HG02981 (cell line): Measurements from ENCODE around the gene GMDS.

Source experiments
- ATAC-seq: cut with Tn5 transposase; IDR thresholded peaks from one replicate; pipeline ENCODE4 v1.9.1; 2021; ENCODE audit warnings: mild to moderate bottlenecking, moderate library complexity; ENCODE audit not compliant: unreplicated experiment

GMDS gene

GRCh38 chr6:1584996-1585668 is 660.3 kb downstream of the GMDS start:
- no peak for ATAC-seq

DNA sequence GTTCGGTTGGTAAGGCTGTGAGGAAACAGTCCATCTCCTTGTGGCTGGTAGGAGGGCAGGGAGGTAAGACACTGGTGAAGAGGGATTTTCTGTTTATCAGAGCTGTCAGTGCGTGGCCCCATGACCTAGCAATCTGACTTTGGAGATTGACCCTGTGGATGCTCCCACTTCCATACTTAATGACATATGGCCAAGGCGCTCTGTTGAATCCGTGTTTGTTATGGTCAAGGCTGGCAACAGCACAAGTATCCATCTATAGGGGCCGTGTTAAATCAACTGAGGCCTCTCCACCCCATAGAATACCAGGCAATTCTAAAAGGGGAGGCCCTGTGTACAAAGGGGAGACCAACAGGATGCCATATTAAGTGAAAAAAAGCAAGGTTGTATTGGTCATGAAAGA is 661.3 kb downstream of the GMDS start:
- ATAC-seq = no peak

DNA sequence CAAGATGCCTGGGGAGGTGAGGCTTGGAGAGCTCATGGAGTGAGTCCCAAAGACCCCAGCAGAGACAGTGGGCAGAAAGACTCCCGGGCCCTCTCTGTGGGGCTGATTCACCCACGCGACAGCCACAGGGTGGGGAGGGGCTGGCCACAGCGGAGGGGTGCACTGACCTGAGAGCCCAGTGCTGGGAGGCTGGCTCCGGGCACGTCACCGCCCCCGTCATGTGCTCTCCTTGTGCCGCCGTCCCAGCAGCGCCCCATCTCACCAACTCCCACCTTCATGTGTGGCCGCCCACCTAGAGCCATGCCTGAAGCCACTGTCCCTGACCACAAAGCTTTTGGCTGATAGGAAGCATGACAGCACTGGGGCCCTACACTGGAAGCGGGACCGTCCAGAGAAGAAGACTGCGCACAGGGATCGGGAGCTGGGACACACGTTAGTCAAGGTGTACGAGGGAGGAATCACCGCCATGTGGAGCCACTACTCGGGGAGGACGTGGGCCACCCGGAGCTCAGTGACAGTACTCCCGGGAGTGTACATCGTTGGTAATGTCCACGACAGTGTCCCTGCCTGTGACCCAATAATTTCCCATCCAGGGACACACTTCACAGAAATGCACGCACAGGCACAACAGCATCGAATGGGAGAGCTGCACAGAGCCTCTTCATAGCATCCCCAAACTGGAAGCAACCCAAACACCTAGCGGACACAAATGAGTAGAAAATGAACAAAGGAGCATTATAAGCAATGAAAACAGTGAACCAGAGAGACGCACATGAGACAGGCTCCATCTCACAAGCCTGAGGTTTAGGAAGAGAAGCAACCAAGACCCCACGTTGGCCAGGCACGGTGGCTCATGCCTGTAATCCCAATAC is 664.0 kb downstream of the GMDS start:
- no peak for ATAC-seq

DNA sequence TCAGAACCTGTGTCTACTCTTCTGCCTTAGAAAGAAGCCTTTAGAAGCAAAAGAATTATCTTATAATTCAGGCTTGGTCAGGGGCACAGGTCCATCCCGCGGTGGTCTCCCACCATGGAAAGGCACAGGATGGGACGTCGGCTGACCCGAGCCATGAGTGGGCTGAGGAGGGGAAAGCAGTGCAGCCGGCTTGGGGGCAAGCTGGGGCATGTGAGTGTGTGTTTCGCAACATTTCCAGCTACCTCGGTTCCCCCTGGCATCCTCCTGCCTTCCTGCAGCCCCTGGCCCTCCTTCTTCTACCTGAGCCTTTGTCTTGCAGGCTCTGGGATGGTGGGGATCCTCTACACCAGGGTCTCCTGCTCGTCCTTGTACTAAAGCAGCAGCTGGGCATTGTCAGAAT is 664.8 kb downstream of the GMDS start:
- ATAC-seq = no peak

DNA sequence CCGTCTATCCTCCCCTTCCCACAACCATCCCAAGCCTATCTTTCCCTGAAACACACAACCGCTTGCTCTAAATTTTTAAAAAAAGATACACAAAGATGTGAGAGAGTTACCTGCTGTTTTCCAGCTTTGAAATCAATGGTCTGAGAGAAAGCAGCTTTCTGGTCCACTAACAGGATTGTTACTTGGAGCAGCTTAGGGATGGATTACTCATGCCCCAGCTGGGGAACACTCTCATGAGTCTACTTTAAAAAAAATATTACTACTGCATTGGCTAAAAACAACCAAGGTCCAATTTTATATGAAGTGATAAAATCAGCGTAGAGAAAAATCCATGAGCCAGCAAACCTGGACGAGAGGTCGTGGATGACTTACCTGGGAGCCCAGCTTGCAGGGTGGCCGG is 665.3 kb downstream of the GMDS start:
- no peak for ATAC-seq

DNA sequence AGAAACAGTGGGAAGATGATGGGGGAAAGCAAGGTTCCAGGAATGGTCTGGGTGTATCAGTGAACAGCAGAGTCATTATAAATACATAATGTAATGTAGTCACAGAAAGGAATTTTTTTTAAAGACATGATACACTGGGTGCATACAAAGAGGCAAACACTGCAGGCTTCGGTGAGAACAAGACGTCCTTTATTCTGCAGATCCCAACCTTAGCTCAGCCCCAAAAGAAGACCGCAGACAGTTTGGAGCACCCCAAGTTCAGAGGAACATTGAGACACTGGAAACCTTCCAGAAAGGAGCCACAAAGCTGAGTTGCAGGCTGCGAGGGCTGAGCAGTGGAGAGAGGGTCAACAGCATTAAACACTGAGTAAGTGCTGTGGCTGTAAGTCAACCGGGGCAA is 666.3 kb downstream of the GMDS start:
- no peak for ATAC-seq

GRCh38 chr6:1577896-1578745 is 667.3 kb downstream of the GMDS start:
- peak; percentile 54 for ATAC-seq

GRCh38 chr6:1577146-1577680 is 668.2 kb downstream of the GMDS start:
- no peak for ATAC-seq

DNA sequence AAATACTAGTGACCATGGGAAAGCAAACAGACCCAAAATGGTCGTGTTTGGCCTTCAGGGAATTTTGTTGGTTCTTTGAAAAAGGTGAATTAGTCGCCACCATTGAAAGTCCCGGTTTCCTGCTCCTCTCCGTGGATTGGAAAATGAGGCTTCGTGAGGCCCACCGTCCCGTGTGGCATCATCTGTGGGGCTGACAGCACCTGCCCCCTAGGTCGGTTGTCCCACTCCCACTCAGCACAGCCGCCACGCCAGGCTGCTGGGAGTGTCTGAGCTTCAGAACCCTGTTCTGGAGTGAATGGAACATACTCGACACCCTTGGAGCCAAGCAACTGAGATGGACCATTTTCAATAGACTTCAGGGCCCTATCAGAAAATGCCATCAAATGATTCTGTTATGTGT is 668.7 kb downstream of the GMDS start:
- ATAC-seq = no peak

- ATAC-seq = no peak
These were observed 669.2 kb downstream of the GMDS start for GRCh38 chr6:1576166-1576565.

- ATAC-seq = no peak
These were observed 670.0 kb downstream of the GMDS start for GRCh38 chr6:1575210-1576041.

DNA sequence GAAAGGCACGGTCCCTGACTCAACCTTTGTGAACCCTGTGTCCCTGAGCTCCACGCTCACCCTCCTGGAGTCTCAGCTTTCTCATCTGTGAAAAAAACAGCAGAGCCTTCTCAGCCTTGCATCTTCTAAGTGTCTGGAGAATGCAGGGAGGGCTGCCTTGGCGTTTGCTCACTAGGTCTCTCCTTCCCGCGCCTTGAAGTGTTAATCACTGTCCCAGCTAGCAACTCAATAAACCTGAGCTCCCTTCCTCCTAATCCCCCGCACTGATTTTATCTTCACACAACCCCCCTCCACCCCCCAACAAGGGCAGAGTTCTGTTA is 670.6 kb downstream of the GMDS start:
- ATAC-seq = no peak

DNA sequence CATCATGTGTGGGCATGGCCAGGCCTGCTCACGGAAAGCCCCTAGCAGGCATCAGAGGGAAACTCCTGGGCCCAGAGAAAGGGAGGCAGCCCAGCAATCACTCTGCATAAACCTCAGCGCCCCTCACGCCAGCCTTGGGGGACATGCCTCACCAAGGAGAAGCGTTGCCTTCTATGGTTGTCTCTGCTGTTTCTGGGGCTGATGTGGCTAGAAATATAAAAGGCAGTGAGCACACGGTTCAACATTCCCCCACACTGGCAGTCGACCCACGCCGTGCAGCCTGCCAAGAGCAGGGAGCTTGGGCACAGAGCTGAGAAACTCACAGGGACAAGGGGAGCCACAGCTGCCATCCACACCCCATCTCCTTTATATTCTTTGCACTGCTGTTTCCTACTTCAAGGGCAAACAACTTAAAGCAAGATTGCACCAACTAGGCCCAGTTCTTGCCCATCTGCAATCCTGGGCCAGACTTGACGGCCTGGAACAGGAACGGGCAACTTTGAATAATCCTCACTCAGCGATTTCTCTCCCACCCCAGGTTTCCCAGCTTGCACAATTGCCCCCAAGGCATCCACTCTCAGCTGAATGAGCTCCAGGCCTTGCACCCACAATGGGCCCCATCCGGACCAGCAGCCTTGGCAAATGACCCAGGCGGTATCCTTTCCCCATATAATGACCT is 671.2 kb downstream of the GMDS start:
- no peak for ATAC-seq
